ENCODE measurements around the gene HOXC10. TPM values are rescaled to one million over a fixed set of nuclear protein-coding genes. Genes with fewer than 3 reads are reported as not detected.

Gene HOXC10
- total RNA-seq, 1 experiment from 2014 or later, result 6.5 TPM

DNA sequence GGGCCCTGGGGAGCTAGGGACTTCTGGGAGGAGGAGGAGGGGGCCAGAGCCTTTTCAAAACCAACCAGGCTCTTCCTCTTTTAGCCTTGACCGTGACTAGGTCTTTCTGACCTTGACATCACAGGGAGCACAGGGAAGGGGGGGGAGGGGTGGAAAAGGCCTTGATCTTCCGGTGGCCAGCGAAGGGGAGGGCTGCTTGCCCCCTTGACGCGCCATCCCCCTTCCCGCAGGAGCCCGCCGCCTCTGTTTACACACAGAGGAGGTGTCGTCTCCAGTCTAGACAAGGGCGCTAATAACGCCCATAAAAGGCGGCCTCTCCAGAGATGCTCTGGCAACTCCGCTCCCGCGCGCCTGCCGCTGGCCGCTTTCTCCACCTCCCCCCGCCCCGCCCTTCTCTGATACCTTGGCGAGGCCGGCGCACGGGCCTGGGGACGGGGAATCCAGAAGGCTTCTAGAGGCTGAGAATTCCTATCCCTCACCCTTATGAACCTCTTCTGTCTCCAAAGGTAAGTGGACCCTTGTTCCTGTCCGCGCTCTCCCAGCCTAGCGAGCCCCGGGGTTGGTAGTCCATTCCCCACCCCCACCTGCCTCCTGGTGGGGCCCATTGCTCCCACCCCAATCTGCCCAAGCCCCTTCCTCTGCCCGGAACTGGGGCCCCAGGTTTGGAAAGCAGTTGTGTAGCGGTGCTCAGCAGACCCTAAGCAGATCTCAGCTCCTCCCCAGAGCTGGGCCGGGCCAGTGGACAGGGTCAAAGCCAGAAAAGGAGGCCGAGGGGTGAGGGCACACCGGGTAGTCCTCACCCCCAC lies 35.1 kb upstream of the HOXC10 start:
- in situ Hi-C loops (cut with HindIII; ENCODE audit: low pct_unique_long_range_greater_than_20kb, low sequenced_read_pairs), result no loop called here
- DNase-seq (ENCODE audit: low read depth), result no peak

DNA sequence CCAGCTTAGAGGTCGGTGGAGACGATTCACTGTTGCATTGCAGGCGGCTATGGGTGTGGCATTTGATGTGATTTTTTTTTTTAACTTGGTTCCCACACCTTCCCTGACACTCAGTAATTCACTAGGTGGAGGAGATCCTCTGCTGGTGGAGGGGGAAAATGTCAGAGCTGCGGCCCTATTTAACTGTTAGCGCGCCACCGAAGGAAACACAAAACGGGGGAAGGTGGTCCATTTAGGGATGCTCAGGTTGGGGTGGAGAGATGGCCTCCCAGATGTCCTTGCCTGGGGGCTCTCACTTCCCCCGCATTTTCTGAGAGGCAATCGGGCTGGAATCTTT lies 34.5 kb upstream of the HOXC10 start:
- in situ Hi-C loops (cut with HindIII; ENCODE audit: low pct_unique_long_range_greater_than_20kb, low sequenced_read_pairs), result no loop called here
- no peak for DNase-seq (ENCODE audit: low read depth)

DNA sequence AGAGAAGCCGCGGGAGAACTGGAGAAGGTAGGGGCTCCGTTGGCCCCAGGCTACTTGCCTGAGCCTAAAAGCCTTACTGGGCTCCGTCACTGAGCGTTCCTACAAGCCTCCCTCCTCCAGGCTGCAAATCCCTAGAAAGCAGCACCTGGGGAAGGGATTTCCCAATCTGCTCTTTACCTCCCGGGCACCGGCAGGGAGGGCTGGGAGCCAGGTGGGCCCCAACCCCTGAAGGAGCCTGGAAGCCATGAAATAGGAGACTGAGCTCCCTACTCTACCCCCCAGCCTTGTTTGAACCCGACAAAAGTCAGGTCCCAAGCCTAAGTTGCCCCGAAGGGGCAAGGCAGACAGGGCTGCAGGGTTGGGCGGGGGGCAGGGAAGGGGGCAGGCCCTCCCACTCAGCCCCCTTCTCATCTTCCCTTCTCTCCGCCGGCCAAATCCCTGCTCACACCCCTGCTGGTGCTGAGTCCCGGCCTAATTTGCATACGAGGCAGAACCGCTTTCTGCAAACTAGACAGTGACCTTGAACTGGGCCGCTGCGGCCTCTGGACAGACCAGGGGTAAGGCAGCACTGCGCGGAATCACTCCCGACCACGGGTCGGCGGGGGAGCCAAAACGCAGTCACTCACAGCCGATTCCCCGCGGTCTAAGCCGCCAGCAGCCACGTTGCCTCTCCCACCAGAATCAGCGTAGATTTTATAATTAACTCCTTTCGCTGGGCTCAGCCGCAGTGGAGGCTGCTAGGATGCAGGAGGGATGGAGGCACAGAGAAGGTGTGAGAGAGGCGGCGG lies 34.0 kb upstream of the HOXC10 start:
- in situ Hi-C loops (cut with HindIII; ENCODE audit: low pct_unique_long_range_greater_than_20kb, low sequenced_read_pairs), result no loop called here
- DNase-seq (ENCODE audit: low read depth), result no peak

DNA sequence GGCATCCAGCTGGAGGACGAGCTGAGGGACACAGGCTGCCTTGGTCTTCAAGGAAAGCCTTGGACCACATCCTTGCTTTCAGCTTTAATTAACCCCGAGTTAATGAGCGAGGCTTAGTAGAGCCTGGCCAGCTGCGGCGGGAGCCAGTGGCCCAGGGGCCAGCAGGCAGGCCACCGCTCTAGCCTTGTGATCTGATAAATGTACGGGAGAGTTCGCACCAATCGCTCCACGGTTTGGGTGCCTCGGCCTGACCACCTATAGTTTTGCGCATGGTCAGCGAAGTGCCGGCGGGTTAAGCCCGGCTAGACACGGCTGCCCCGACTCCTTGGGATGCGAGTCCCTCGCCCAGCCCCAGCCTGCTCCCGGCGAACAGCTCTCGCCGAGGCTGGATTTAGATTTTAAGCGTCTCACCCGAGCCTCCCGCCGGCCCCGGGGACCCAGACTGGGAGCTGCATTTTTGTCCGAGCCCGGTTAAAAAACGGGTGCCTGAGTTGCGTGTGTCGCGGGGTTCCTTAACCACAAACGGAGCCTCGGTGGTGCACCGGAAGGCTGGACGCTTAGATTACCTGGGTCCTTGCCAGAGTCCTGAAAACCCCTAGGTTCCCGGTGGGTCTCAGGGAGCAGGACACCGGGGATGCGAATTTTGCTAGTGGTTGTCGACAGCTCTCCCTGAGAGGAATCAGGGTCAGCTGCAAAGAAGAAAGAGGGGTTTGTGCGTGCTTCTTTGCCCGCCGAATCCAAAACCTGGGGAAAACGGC lies 33.2 kb upstream of the HOXC10 start:
- in situ Hi-C loops (cut with HindIII; ENCODE audit: low pct_unique_long_range_greater_than_20kb, low sequenced_read_pairs), result no loop called here
- no peak for DNase-seq (ENCODE audit: low read depth)

DNA sequence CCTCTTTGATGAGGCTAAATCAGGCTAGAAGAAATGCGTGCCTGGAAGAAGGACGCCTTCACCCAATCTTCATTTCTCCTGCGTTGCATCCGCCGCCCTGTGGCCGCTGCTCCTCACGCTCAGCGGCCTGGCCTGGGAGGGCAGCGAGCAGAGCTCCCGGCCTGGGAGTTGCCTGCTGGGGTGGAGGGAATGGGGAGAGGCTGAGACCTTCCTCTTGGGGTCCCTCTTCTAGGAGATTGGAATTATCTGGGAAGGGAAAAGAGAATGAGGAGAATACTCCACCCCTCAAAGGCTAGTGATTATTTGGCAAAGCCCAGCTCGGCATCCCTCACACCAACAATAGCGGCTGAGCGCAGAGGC lies 32.6 kb upstream of the HOXC10 start:
- no peak for DNase-seq (ENCODE audit: low read depth)

DNA sequence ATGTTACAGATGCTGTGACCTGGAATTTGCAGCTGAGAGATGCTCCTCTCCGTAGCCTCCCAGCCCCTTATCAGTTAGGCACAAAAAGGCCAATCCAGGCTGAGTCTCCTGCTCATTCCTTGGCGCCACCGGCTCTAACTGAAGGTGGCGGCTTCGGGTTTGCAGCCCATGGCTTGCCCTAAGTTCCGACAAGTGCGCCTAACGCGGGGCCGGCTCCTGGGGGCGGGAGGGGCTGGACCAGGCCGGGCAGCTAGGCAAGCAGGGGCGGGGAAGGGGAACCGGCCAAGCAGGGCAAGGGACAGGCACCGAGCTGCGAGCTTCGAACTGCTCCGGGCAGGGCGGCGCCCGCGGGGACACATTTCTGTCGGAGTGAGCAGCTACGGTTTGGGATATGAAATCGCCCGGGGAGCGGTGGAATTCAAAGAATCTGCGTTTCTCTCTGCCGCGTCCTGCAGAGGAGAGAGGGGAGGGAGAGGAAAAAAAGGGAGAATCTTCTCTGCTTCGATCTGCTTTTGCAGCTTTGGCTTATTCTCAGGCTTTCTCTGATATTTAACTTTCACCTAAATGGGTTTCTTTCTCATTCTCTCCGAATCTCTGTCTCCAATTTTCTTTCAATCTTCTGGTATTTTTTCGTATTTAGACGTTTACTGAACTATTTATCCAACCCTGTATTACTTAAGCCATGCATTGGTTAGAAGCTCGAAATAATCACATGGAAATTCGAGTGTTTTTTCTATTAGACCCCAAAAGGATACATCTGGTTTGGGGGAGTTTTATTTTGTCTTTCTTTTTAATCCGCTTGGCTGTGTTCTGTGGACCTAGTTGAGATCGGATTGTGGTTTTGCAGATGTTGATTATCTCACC lies 31.8 kb upstream of the HOXC10 start:
- in situ Hi-C loops (cut with HindIII; ENCODE audit: low pct_unique_long_range_greater_than_20kb, low sequenced_read_pairs), result no loop called here

More for the DNA sequence above, 32.6 kb upstream of the HOXC10 start:
- in situ Hi-C loops (cut with HindIII; ENCODE audit: low pct_unique_long_range_greater_than_20kb, low sequenced_read_pairs), result no loop called here

DNA sequence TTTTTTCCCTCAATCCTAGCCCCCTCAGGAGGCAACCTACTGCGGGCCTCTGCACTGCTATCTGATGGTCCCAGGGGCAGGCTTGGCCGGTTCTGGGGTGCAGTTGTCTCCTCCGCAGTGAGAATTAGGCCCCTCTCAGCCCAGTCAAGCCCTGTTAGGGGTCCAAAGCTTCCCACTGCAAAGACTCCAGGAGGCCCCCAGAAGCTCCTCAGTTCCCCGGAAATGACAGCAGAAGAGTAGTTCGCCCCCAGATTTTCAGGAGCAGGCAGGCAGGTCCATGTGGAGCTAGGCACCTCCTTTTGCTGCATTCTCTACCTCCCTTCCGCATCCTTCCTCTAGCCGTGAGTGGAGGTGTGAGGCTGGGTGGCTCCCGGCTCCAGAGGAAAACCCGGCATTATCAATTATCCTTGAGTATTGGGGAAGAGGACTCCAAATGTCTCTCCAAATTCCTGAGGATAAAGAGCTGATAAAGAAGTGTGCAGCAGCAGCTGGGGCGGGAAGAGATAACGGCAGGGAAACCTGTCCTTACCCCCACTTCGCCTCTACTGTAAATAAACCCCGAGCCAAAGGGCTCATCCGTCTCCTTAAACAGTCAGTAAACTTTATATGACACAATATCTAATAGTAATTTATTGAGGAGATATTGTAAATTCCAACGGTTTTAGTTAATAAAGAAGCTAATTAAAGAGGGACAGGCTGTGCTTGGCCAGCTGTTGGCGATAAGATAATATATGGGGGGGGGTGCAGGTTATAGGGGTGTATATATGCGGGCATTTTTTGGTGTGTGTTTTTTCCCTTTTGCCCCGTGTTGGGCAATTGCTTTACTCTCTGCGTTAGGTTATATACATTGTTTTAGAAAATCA lies 30.9 kb upstream of the HOXC10 start:
- no peak for DNase-seq (ENCODE audit: low read depth)
- in situ Hi-C loops (cut with HindIII; ENCODE audit: low pct_unique_long_range_greater_than_20kb, low sequenced_read_pairs), result no loop called here

More for the DNA sequence above, 31.8 kb upstream of the HOXC10 start:
- no peak for DNase-seq (ENCODE audit: low read depth)

DNA sequence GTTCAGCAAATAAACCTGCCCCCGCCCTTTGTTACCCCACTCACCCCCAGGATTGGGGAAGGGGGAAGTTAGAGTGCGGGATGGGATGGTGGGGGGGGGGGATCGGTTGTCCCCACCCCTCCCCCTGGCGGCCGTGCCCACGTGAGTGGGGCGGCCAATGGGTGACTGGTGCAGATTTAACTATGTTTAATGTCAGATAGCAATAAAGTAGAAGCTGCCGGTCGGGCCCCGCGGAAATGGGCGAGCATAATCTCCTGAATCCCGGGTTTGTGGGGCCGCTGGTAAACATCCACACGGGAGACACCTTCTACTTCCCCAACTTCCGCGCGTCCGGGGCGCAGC lies 30.3 kb upstream of the HOXC10 start, which contains the start of gene HOXC12:
TSS of gene HOXC12 (plus strand) at position 210 of the 342 bp plus-strand sequence. CDS start at position 237, 27 bp downstream.
- in situ Hi-C loops (cut with HindIII; ENCODE audit: low pct_unique_long_range_greater_than_20kb, low sequenced_read_pairs), result no loop called here

DNA sequence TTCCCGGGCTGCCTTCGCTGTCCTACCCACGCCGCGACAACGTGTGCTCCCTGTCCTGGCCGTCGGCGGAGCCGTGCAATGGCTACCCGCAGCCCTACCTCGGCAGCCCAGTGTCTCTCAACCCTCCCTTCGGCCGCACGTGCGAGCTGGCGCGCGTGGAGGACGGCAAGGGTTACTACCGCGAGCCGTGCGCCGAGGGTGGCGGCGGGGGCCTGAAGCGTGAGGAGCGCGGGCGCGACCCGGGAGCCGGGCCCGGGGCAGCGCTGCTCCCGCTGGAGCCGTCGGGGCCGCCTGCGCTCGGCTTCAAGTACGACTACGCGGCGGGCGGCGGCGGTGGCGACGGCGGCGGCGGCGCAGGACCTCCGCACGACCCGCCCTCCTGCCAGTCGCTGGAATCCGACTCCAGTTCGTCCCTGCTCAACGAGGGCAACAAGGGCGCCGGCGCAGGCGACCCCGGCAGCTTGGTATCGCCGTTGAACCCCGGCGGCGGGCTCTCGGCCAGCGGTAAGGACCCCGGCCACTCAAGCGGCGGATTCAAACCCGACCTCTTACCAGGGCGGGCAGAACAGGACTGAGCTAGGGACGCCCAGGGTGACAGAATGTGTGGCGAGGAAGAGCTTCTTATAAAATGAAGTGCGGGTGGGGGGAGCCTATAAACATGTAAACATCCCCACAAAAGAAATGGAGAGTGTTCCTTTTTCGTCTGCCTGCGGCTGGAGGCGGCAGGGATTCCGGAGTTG lies 29.7 kb upstream of the HOXC10 start:
- no peak for DNase-seq (ENCODE audit: low read depth)
- in situ Hi-C loops (cut with HindIII; ENCODE audit: low pct_unique_long_range_greater_than_20kb, low sequenced_read_pairs), result no loop called here

More for the DNA sequence above, 30.3 kb upstream of the HOXC10 start, which contains the start of gene HOXC12:
- no peak for DNase-seq (ENCODE audit: low read depth)

DNA sequence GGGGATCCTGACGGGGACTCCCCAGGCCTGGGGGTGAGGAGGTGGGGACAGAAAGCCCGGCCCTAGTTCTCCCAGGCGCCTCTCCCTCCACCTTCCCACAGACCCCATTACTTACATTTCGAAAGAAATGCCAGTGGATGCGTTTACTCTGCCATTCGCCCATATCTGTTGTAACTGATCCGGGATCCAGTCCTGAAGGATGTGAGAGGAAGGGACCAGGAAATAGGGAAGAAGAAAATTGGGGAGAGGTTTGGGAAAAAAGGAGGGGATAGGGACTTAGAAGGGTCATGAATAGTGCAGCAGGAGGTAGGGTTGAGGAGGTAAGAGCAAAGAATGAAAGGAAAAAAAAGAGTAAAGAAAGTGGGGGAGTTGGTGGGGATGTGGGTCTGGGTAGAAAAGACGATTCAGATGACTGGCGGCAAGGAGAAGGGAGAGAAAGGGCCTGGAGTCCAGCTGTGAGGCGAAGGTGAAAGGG lies 29.1 kb upstream of the HOXC10 start:
- no peak for DNase-seq (ENCODE audit: low read depth)
- in situ Hi-C loops (cut with HindIII; ENCODE audit: low pct_unique_long_range_greater_than_20kb, low sequenced_read_pairs), result no loop called here

DNA sequence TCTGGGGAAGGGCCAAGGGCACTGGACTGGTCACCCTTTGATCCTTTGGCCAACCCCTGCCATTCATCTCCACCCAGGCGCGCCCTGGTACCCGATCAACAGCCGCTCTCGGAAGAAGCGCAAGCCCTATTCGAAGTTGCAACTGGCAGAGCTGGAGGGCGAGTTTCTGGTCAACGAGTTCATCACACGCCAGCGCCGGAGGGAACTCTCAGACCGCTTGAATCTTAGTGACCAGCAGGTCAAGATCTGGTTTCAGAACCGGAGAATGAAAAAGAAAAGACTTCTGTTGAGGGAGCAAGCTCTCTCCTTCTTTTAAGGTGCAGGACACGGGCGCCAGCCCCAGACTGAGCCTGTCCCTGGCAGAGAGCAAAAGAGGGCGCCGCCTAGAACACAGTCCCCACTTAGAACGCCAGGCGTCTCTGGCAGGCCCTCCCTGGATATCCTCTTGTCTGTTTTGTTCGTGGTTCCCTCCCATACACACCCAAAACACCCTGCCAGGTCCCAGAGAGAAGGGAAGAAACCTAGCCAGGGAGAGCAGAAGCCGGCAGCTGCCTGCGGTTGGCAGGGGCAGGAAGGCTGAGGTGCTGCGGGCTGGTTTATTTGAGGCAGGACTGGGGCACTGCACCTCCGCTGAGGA lies 28.6 kb upstream of the HOXC10 start:
- DNase-seq (ENCODE audit: low read depth), result no peak
- in situ Hi-C loops (cut with HindIII; ENCODE audit: low pct_unique_long_range_greater_than_20kb, low sequenced_read_pairs), result no loop called here

DNA sequence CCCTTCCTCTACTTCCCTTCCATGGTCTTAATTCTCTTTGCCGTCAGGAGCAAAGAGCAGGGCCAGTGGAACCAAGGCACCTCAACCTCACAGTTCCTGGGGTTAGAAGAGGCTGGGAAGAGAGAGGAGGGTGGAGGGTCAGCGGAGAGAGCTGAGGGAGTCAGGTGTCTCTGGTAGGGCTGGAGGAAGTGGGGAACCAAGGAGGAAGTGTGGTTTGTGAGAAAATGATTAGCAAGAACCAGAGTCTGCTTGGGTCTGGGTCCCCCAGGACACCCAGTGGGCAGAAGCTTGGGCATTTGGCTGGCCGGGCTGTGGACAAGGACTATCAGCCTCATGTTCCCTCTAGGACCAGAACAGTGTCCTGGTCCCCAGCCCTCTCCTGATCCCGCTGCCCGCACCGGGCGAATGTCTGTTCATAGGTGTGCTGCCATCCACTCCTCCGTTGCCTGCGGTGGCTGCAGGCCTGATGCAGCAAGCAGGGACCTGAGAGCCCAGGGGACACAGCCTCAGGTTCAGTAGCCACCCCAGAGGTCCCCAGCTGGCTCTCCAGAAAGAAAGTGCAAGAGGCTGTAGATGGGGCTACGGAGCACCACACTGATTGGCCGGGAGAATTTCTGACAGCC lies 27.9 kb upstream of the HOXC10 start:
- no peak for DNase-seq (ENCODE audit: low read depth)
- in situ Hi-C loops (cut with HindIII; ENCODE audit: low pct_unique_long_range_greater_than_20kb, low sequenced_read_pairs), result no loop called here

DNA sequence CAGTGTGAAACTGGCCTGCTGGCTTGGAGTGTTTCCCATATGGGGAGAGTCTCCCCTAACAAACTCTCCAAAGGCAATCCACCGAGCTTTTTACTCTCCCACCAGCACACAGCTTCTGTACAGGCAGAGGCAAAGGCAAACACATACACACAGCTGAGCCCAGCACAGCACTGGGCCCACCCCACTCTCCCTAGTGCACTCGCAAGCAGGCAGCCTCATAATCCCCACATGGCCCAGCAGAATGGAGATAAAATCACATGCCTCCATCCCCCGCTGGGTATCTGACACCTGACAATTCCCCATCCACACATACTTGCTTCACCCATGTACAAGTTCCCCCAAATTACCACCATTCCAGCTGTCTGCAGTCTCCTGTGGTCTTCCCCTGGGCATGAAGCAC lies 26.8 kb upstream of the HOXC10 start:
- DNase-seq (ENCODE audit: low read depth), result no peak
- in situ Hi-C loops (cut with HindIII; ENCODE audit: low pct_unique_long_range_greater_than_20kb, low sequenced_read_pairs), result no loop called here

DNA sequence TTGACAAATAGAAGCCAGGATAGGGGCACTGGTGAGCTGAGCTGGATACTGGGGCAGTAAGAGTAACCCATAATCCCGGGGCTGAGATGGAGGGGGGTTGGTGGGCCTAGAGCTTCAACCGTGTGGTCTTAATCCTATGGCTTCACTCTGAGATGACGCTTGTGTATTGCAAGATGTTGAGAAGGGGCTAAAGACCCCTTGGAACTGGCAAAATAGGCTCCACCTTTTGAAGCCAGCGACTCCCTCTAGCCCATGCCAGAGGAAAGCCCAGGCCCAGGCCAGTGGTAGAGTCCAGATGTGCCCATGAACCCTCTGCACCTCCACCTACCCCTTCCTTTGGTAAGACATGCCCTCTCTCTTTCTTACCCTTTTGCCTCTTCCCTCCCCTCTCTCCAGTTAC lies 25.6 kb upstream of the HOXC10 start:
- no peak for DNase-seq (ENCODE audit: low read depth)
- in situ Hi-C loops (cut with HindIII; ENCODE audit: low pct_unique_long_range_greater_than_20kb, low sequenced_read_pairs), result no loop called here

DNA sequence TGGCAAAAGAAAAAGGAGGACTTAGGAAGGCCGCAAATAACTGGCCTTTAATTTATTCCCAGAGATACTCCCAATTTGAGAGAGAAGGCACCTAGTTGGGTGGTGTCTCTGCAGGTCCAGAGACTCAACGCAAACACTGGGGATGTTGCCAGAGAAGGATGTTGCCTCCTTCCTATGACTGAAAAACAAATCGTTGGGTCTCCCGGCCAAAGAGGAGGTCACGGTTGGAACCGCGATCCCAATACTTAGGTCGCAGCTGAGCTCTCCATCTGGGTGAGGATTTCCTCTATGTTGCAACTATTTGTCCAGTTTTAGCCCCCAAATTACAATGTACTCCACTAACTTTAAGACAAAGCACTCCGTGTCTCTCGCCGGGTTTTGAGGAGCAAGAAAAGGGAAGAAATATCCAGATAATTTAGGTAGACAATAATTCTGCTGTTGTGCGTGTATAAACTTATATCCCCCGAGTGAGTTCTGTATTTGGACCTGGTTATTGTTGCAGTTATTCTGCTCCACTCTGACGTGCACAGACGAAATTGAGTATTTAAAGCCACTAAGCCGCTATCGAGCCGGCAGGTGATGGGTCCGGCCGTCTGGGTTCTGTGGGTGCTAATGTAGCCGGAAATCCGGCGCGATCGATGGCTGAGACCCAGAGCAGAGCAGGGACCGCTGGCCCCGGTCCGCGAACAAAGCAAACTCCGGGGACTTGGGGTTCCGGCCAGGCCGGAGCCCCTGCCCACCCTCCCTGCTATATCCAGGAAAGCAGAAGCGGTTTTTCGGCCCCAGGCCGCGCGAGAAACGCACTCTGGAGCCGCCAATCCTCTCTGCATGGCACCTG lies 24.5 kb upstream of the HOXC10 start:
- DNase-seq (ENCODE audit: low read depth), result no peak
- in situ Hi-C loops (cut with HindIII; ENCODE audit: low pct_unique_long_range_greater_than_20kb, low sequenced_read_pairs), result no loop called here
